Measurements from ENCODE around the gene CDH13. TPM values are rescaled to one million over a fixed set of nuclear protein-coding genes. Genes with fewer than 3 reads are reported as not detected.

Gene CDH13
- total RNA-seq, 3 donors from 2014 or later = not detected

- peaks cover 17% of the 10 kb centered on the region for H3K36me3 Mint-ChIP-seq (ENCODE audit: insufficient read depth)
- H3K27me3 Mint-ChIP-seq (ENCODE audit: low read depth) = no peaks in the 10 kb centered on the region
- ATAC-seq = peak; percentile 97 to 98
- peak; percentile 89 for DNase-seq
- peaks cover 36% of the 10 kb centered on the region for H3K4me1 Mint-ChIP-seq (ENCODE audit: low read depth)
- no peaks in the 10 kb centered on the region for H3K9me3 Mint-ChIP-seq
- peak within 1 kb of the TSS; percentile 98 for H3K4me3 Mint-ChIP-seq
Measured at GRCh38 chr16:83807710-83808572, 1181.2 kb downstream of the CDH13 start, which contains the start of gene HSBP1. Gene HSBP1 (plus strand): TSS chr16:83807978. CDS start chr16:83808077, 99 bp downstream.

GRCh38 chr16:83808573-83809014 lies 1181.8 kb downstream of the CDH13 start:
- Mint-ChIP-seq H3K4me3 (peak overlapping the region; percentile 98), H3K4me1 (ENCODE audit: low read depth) (peaks cover 36% of the 10 kb centered on the region), H3K36me3 (ENCODE audit: insufficient read depth) (peaks cover 17% of the 10 kb centered on the region), H3K27me3 (ENCODE audit: low read depth) (no peaks in the 10 kb centered on the region), H3K9me3 (no peaks in the 10 kb centered on the region)
- no peak for DNase-seq
- ATAC-seq = no peak

GRCh38 chr16:83809092-83809491 lies 1182.3 kb downstream of the CDH13 start:
- peaks cover 36% of the 10 kb centered on the region for H3K4me1 Mint-ChIP-seq (ENCODE audit: low read depth)
- DNase-seq (no peak), ATAC-seq (no peak)
- H3K27me3 Mint-ChIP-seq (ENCODE audit: low read depth) = no peaks in the 10 kb centered on the region
- no peaks in the 10 kb centered on the region for H3K9me3 Mint-ChIP-seq
- H3K36me3 Mint-ChIP-seq (ENCODE audit: insufficient read depth) = peaks cover 17% of the 10 kb centered on the region
- peak overlapping the region; percentile 98 for H3K4me3 Mint-ChIP-seq

- H3K4me3 Mint-ChIP-seq = no peak overlapping the region
- DNase-seq = no peak
- H3K27me3 Mint-ChIP-seq (ENCODE audit: low read depth) = no peaks in the 10 kb centered on the region
- peaks cover 17% of the 10 kb centered on the region for H3K36me3 Mint-ChIP-seq (ENCODE audit: insufficient read depth)
- ATAC-seq = no peak
- H3K4me1 Mint-ChIP-seq (ENCODE audit: low read depth) = peaks cover 36% of the 10 kb centered on the region
- H3K9me3 Mint-ChIP-seq = no peaks in the 10 kb centered on the region
Measured at GRCh38 chr16:83810901-83811300, 1184.1 kb downstream of the CDH13 start.

GRCh38 chr16:83813823-83814658 lies 1187.3 kb downstream of the CDH13 start:
- no peaks in the 10 kb centered on the region for H3K27me3 Mint-ChIP-seq (ENCODE audit: low read depth)
- H3K36me3 Mint-ChIP-seq (ENCODE audit: insufficient read depth) = peaks cover 11% of the 10 kb centered on the region
- peaks cover 15% of the 10 kb centered on the region for H3K4me1 Mint-ChIP-seq (ENCODE audit: low read depth)
- H3K9me3 Mint-ChIP-seq = no peaks in the 10 kb centered on the region
- H3K4me3 Mint-ChIP-seq = no peak overlapping the region
- ATAC-seq (no peak), DNase-seq (no peak)

GRCh38 chr16:83814659-83814985 lies 1187.9 kb downstream of the CDH13 start:
- no peaks in the 10 kb centered on the region for H3K9me3 Mint-ChIP-seq
- no peak for ATAC-seq
- no peak overlapping the region for H3K4me3 Mint-ChIP-seq
- peaks cover 13% of the 10 kb centered on the region for H3K4me1 Mint-ChIP-seq (ENCODE audit: low read depth)
- H3K27me3 Mint-ChIP-seq (ENCODE audit: low read depth) = no peaks in the 10 kb centered on the region
- DNase-seq = no peak
- peaks cover 9% of the 10 kb centered on the region for H3K36me3 Mint-ChIP-seq (ENCODE audit: insufficient read depth)

GRCh38 chr16:83817022-83817421 lies 1190.3 kb downstream of the CDH13 start:
- DNase-seq (no peak), ATAC-seq (no peak)
- H3K36me3 Mint-ChIP-seq (ENCODE audit: insufficient read depth) = peaks cover under 1% of the 10 kb centered on the region
- no peaks in the 10 kb centered on the region for H3K27me3 Mint-ChIP-seq (ENCODE audit: low read depth)
- H3K9me3 Mint-ChIP-seq = no peaks in the 10 kb centered on the region
- no peak overlapping the region for H3K4me3 Mint-ChIP-seq
- no peaks in the 10 kb centered on the region for H3K4me1 Mint-ChIP-seq (ENCODE audit: low read depth)

GRCh38 chr16:83818276-83818675 lies 1191.5 kb downstream of the CDH13 start:
- no peak overlapping the region for H3K4me3 Mint-ChIP-seq
- H3K27me3 Mint-ChIP-seq (ENCODE audit: low read depth) = peaks cover 4% of the 10 kb centered on the region
- DNase-seq (no peak), ATAC-seq (no peak)
- H3K36me3 Mint-ChIP-seq (ENCODE audit: insufficient read depth) = no peaks in the 10 kb centered on the region
- H3K4me1 Mint-ChIP-seq (ENCODE audit: low read depth) = no peaks in the 10 kb centered on the region
- no peaks in the 10 kb centered on the region for H3K9me3 Mint-ChIP-seq

- Mint-ChIP-seq H3K4me3 (no peak overlapping the region), H3K36me3 (ENCODE audit: insufficient read depth) (no peaks in the 10 kb centered on the region), H3K27me3 (ENCODE audit: low read depth) (peaks cover 4% of the 10 kb centered on the region), H3K4me1 (ENCODE audit: low read depth) (no peaks in the 10 kb centered on the region), H3K9me3 (no peaks in the 10 kb centered on the region)
- DNase-seq = no peak
- no peak for ATAC-seq
Measured at GRCh38 chr16:83819361-83819760, 1192.6 kb downstream of the CDH13 start.

- peaks cover 2% of the 10 kb centered on the region for H3K4me1 Mint-ChIP-seq (ENCODE audit: low read depth)
- H3K36me3 Mint-ChIP-seq (ENCODE audit: insufficient read depth) = no peaks in the 10 kb centered on the region
- ATAC-seq = peak; percentile 92 to 94
- peaks cover 10% of the 10 kb centered on the region for H3K27me3 Mint-ChIP-seq (ENCODE audit: low read depth)
- H3K9me3 Mint-ChIP-seq = no peaks in the 10 kb centered on the region
- no peak overlapping the region for H3K4me3 Mint-ChIP-seq
- peak; percentile 78 for DNase-seq
Measured at GRCh38 chr16:83826146-83826913, 1199.6 kb downstream of the CDH13 start.

- Mint-ChIP-seq H3K9me3 (no peaks in the 10 kb centered on the region), H3K36me3 (ENCODE audit: insufficient read depth) (no peaks in the 10 kb centered on the region), H3K4me1 (ENCODE audit: low read depth) (peaks cover 4% of the 10 kb centered on the region), H3K27me3 (ENCODE audit: low read depth) (peaks cover 3% of the 10 kb centered on the region), H3K4me3 (no peak overlapping the region)
- ATAC-seq (no peak), DNase-seq (no peak)
Measured at GRCh38 chr16:83830091-83830768, 1203.5 kb downstream of the CDH13 start.

- Mint-ChIP-seq H3K4me1 (ENCODE audit: low read depth) (peaks cover 9% of the 10 kb centered on the region), H3K27me3 (ENCODE audit: low read depth) (peaks cover 3% of the 10 kb centered on the region), H3K9me3 (no peaks in the 10 kb centered on the region), H3K4me3 (no peak overlapping the region), H3K36me3 (ENCODE audit: insufficient read depth) (no peaks in the 10 kb centered on the region)
- no peak for ATAC-seq
- DNase-seq = no peak
Measured at GRCh38 chr16:83830769-83831455, 1204.1 kb downstream of the CDH13 start.

GRCh38 chr16:83831456-83831987 lies 1204.8 kb downstream of the CDH13 start:
- Mint-ChIP-seq H3K4me3 (no peak overlapping the region), H3K4me1 (ENCODE audit: low read depth) (peaks cover 14% of the 10 kb centered on the region), H3K9me3 (no peaks in the 10 kb centered on the region), H3K27me3 (ENCODE audit: low read depth) (peaks cover 3% of the 10 kb centered on the region), H3K36me3 (ENCODE audit: insufficient read depth) (no peaks in the 10 kb centered on the region)
- DNase-seq (no peak), ATAC-seq (no peak)

Data from activated T-cell treated with anti-CD3 and anti-CD28 coated beads, Interleukin-2, amount 50 U/mL, for 4 hours (primary cell).